CD14-positive monocyte (primary cell): ENCODE data around the gene ARHGAP32. TPM values are rescaled to one million over a fixed set of nuclear protein-coding genes. Genes with fewer than 3 reads are reported as not detected.

Experiments
- DNase-seq, 3 donors: peaks; one replicate each; pipeline ENCODE4 v3.0.0-alpha.2; 2011 to 2022
- H2AFZ ChIP-seq: 2 replicates; pipeline ENCODE4 v1.6.0; 2012; ENCODE audit warnings: mild to moderate bottlenecking, low read depth, low read length, inconsistent platforms; ENCODE audit not compliant: insufficient read depth, poor library complexity, severe bottlenecking
- H3K27ac ChIP-seq, 2 donors: 1 replicate in 1 of 2; 2 replicates in 1 of 2; pipeline ENCODE4 v1.5.1; 2012 to 2013; ENCODE audit warnings: low read length in 2 of 2, control low read depth in 1 of 2, inconsistent platforms in 1 of 2, low read depth in 1 of 2, mild to moderate bottlenecking in 1 of 2
- H3K27me3 ChIP-seq, 2 donors: one replicate each; pipeline versions ENCODE4 v1.6.0 to v1.6.1; 2011 to 2013; ENCODE audit warnings: low read length in 2 of 2; ENCODE audit not compliant: control insufficient read depth in 2 of 2, insufficient read depth in 2 of 2
- H3K36me3 ChIP-seq, 2 donors: replicated peaks in 1 of 2; 1 replicate in 1 of 2; 2 replicates in 1 of 2; pipeline versions ENCODE4 v1.5.1 to v1.6.1; 2012 to 2013; ENCODE audit warnings: low read length in 2 of 2, control low read depth in 1 of 2, inconsistent platforms in 1 of 2, mild to moderate bottlenecking in 1 of 2; ENCODE audit not compliant: insufficient read depth in 2 of 2, control insufficient read depth in 1 of 2
- H3K4me1 ChIP-seq, 2 donors: 1 replicate in 1 of 2; 2 replicates in 1 of 2; pipeline versions ENCODE4 v1.5.1 to v1.6.1; 2012 to 2013; ENCODE audit warnings: low read length in 2 of 2, control low read depth in 1 of 2, inconsistent platforms in 1 of 2, mild to moderate bottlenecking in 1 of 2, moderate library complexity in 1 of 2; ENCODE audit not compliant: insufficient read depth in 2 of 2, control insufficient read depth in 1 of 2
- H3K4me2 ChIP-seq: replicated peaks from 2 replicates; pipeline ENCODE3; 2012; ENCODE audit warnings: low read length, moderate library complexity, mild to moderate bottlenecking; ENCODE audit not compliant: poor library complexity, severe bottlenecking; ENCODE audit errors: extremely low read depth
- H3K4me3 ChIP-seq, 3 experiments: fragments of 200-600 bp in 1 of 3; sonication (generic) in 1 of 3; replicated peaks in 1 of 3; 1 replicate in 2 of 3; 2 replicates in 1 of 3; pipeline ENCODE4 v1.5.1; 2011 to 2013; ENCODE audit warnings: low read length in 3 of 3, mild to moderate bottlenecking in 3 of 3, control low read depth in 2 of 3, low read depth in 2 of 3, inconsistent platforms in 1 of 3, moderate library complexity in 1 of 3
- H3K79me2 ChIP-seq: 2 replicates; pipeline ENCODE4 v1.6.0; 2012; ENCODE audit warnings: mild to moderate bottlenecking, control low read depth, inconsistent platforms, low read length, moderate library complexity; ENCODE audit not compliant: insufficient read depth
- H3K9ac ChIP-seq: 2 replicates; pipeline ENCODE4 v1.6.0; 2017; ENCODE audit warnings: low read length, mild to moderate bottlenecking; ENCODE audit not compliant: insufficient read depth, poor library complexity, severe bottlenecking
- H3K9me3 ChIP-seq, 2 donors: replicated peaks in 1 of 2; 1 replicate in 1 of 2; 2 replicates in 1 of 2; pipeline versions ENCODE4 v1.5.1 to v1.6.1; 2012 to 2013; ENCODE audit warnings: low read length in 2 of 2, control low read depth in 1 of 2; ENCODE audit not compliant: control insufficient read depth in 1 of 2, insufficient read depth in 1 of 2
- H4K20me1 ChIP-seq: 2 replicates; pipeline ENCODE4 v1.6.0; 2012; ENCODE audit warnings: mild to moderate bottlenecking, low read length, control low read depth, moderate library complexity; ENCODE audit not compliant: insufficient read depth
- H3K27ac Mint-ChIP-seq, 7 donors: one replicate each; pipeline ENCODE4 v1.8.0; 2020; ENCODE audit warnings: mild to moderate bottlenecking in 7 of 7, mixed read lengths in 7 of 7, moderate library complexity in 6 of 7, inconsistent platforms in 2 of 7
- H3K27me3 Mint-ChIP-seq, 3 donors: one replicate each; pipeline ENCODE4 v1.8.0; 2021 to 2022; ENCODE audit warnings: low read depth in 3 of 3, mild to moderate bottlenecking in 3 of 3, mixed read lengths in 3 of 3, moderate library complexity in 3 of 3, inconsistent platforms in 1 of 3
- H3K36me3 Mint-ChIP-seq, 2 donors: one replicate each; pipeline ENCODE4 v1.8.0; 2020; ENCODE audit warnings: mixed read lengths in 2 of 2, inconsistent platforms in 1 of 2, mild to moderate bottlenecking in 1 of 2
- H3K4me1 Mint-ChIP-seq: one replicate; pipeline ENCODE4 v1.8.0; 2020; ENCODE audit warnings: mild to moderate bottlenecking, mixed read lengths
- H3K4me3 Mint-ChIP-seq, 2 donors: one replicate each; pipeline ENCODE4 v1.8.0; 2020; ENCODE audit warnings: mild to moderate bottlenecking in 2 of 2, mixed read lengths in 2 of 2, moderate library complexity in 1 of 2
- H3K9me3 Mint-ChIP-seq, 7 donors: one replicate each; pipeline ENCODE4 v1.8.0; 2020 to 2022; ENCODE audit warnings: mixed read lengths in 7 of 7, mild to moderate bottlenecking in 6 of 7, moderate library complexity in 6 of 7, inconsistent platforms in 2 of 7
- WGBS: methylation state at CpG from one replicate; pipeline ENCODE4 v1.1.5; 2013; ENCODE audit warnings: missing lambda C conversion rate; ENCODE audit not compliant: insufficient coverage; 5-methylcytosine and 5-hydroxymethylcytosine counted together
- intact Hi-C, 2 donors: fragments of 100-400 bp; cut with micrococcal nuclease; formaldehyde crosslinking; loops; one replicate each; pipeline versions ENCODE4 v1.15.0 to v1.15.1; 2023
- polyA plus RNA-seq, 3 donors: library from polyadenylated mRNA; depleted of rRNA in 1 of 3; unstranded in 2 of 3; stranded (reverse) in 1 of 3; fragments of 300-500 nt in 2 of 3; fragments of >200 nt in 1 of 3; fragmentation: Illumina TruSeq in 2 of 3; gene quantifications; 1 replicate in 2 of 3; 2 replicates in 1 of 3; pipeline ENCODE4 v1.2.3, GENCODE V29; 2012 to 2021
- TF ChIP-seq, protein P1 (sequence below): fragments of 200-600 bp; IDR thresholded peaks from one replicate; pipeline ENCODE4 v1.8.0; 2022; ENCODE audit warnings: antibody characterized with exemption, mild to moderate bottlenecking

Gene ARHGAP32
- polyA plus RNA-seq, 3 donors, result 0.13 to 3.4 (median 0.72) TPM

DNA sequence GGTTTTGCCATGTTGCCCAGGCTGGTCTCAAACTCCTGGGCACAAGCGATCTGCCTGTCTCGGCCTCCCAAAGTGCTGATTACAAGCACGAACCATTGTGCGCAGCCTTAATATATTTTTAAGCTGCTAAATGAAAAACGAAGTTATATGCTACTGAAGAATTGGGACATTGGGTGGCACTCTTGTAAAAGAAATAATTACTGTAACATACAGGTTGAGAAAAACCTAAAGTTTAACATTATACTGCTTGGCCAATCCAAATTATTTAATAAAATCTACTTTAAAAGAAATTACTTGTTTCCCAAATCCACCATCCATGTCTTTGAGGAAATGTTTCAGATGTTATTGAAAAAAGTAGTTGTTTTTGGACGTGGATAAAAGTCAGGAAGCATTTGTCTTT is 37.9 kb upstream of the ARHGAP32 start:
- peak in 1 of 3 donors; percentile 5 for DNase-seq
- Histone ChIP-seq H3K9me3 (peaks cover 0 to 11% of the 10 kb centered on the region in 2 donors), H3K36me3 (no peaks in the 10 kb centered on the region), H3K27ac (no peak overlapping the region), H2AFZ (no peak overlapping the region), H3K4me3 (no peak overlapping the region), H3K9ac (no peak overlapping the region), H3K4me2 (no peak overlapping the region), H3K79me2 (no peaks in the 10 kb centered on the region), H3K27me3 (no peaks in the 10 kb centered on the region), H3K4me1 (no peaks in the 10 kb centered on the region), H4K20me1 (no peaks in the 10 kb centered on the region)
- Mint-ChIP-seq H3K4me1 (no peaks in the 10 kb centered on the region), H3K4me3 (no peak overlapping the region), H3K27me3 (peaks cover 0 to 3% (median 2%) of the 10 kb centered on the region in 3 donors), H3K36me3 (peaks cover 2 to 3% of the 10 kb centered on the region in 2 donors), H3K9me3 (peaks cover 4 to 23% (median 15%) of the 10 kb centered on the region in 7 donors), H3K27ac (no peak overlapping the region)
- intact Hi-C loops, result no loop called here
- TF ChIP-seq, protein P1, sequence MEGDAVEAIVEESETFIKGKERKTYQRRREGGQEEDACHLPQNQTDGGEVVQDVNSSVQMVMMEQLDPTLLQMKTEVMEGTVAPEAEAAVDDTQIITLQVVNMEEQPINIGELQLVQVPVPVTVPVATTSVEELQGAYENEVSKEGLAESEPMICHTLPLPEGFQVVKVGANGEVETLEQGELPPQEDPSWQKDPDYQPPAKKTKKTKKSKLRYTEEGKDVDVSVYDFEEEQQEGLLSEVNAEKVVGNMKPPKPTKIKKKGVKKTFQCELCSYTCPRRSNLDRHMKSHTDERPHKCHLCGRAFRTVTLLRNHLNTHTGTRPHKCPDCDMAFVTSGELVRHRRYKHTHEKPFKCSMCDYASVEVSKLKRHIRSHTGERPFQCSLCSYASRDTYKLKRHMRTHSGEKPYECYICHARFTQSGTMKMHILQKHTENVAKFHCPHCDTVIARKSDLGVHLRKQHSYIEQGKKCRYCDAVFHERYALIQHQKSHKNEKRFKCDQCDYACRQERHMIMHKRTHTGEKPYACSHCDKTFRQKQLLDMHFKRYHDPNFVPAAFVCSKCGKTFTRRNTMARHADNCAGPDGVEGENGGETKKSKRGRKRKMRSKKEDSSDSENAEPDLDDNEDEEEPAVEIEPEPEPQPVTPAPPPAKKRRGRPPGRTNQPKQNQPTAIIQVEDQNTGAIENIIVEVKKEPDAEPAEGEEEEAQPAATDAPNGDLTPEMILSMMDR, result peak; percentile 23
- WGBS, result 100% methylated on average over 2 of the region's 6 CpGs

DNA sequence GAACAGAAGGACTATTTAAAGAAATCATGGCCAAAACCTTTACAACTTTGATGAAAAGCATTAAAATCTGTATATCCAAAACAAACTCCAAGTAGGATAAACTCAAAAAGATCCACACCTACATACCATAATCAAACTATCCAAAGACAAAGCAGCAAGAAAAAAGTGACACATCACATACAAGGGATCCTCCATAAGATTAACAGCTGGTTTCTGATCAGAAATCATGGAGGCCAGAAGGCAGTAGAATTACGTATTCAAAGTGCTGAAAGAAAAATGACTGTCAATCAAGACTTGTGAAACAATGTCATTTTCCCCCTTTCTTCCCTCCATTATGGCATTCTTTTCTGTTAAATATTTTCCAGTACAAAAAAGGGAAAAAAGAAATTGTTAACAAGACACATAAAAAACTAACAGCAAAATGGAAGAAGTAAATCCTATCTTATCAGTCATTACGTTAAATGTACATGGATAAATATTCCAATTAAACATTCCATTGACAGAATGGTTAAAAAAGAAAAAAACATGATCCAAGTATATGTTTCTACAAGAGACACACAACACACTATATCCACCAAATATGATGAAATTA is 34.2 kb upstream of the ARHGAP32 start:
- Mint-ChIP-seq H3K4me3 (no peak overlapping the region), H3K9me3 (peaks cover 4 to 21% (median 15%) of the 10 kb centered on the region in 7 donors), H3K27ac (no peak overlapping the region), H3K27me3 (peaks cover 0 to 3% (median 2%) of the 10 kb centered on the region in 3 donors), H3K36me3 (peaks cover 2 to 3% of the 10 kb centered on the region in 2 donors), H3K4me1 (peaks cover 5% of the 10 kb centered on the region)
- Histone ChIP-seq H3K9me3 (peaks cover 0 to 11% of the 10 kb centered on the region in 2 donors), H3K79me2 (no peaks in the 10 kb centered on the region), H3K4me3 (no peak overlapping the region), H3K4me1 (no peaks in the 10 kb centered on the region), H3K36me3 (no peaks in the 10 kb centered on the region), H3K4me2 (no peak overlapping the region), H3K9ac (no peak overlapping the region), H4K20me1 (no peaks in the 10 kb centered on the region), H2AFZ (no peak overlapping the region), H3K27ac (no peak overlapping the region), H3K27me3 (no peaks in the 10 kb centered on the region)
- intact Hi-C loops, result no loop called here
- DNase-seq, result no peak
- TF ChIP-seq, protein P1, result no peak
- no CpG with 5 or more reads among the region's 2 CpGs for WGBS
